DOHH2 (cell line): ENCODE measurements around the gene NELFB.

Source experiments
- H3F3A ChIP-seq: fragments of 200-600 bp; sonication (generic), shearing (Covaris generic); 2 replicates; pipeline ENCODE4 v1.6.0; 2016; ENCODE audit warnings: antibody characterized with exemption, mild to moderate bottlenecking; ENCODE audit not compliant: control insufficient read depth, insufficient read depth
- H3K27ac ChIP-seq: fragments of 200-600 bp; sonication (generic); 2 replicates; pipeline ENCODE4 v1.5.1; 2014; ENCODE audit warnings: low read depth, mild to moderate bottlenecking, low read length, moderate library complexity
- H3K27me3 ChIP-seq: fragments of 200-600 bp; sonication (generic); 2 replicates; pipeline ENCODE4 v1.6.1; 2014; ENCODE audit warnings: mild to moderate bottlenecking, low read length, mixed read lengths; ENCODE audit not compliant: control insufficient read depth
- H3K36me3 ChIP-seq: fragments of 200-600 bp; sonication (generic); 2 replicates; pipeline ENCODE4 v1.6.1; 2014; ENCODE audit warnings: mild to moderate bottlenecking, low read length, moderate library complexity, mixed read lengths; ENCODE audit not compliant: control insufficient read depth
- H3K4me1 ChIP-seq: fragments of 200-600 bp; sonication (generic); 2 replicates; pipeline ENCODE4 v1.6.1; 2014; ENCODE audit warnings: mild to moderate bottlenecking, low read length, mixed read lengths; ENCODE audit not compliant: control insufficient read depth
- H3K4me2 ChIP-seq: fragments of 200-600 bp; sonication (generic); 2 replicates; pipeline ENCODE4 v1.6.0; 2014; ENCODE audit warnings: mild to moderate bottlenecking, low read length, moderate library complexity
- H3K4me3 ChIP-seq: fragments of 200-600 bp; sonication (generic); 2 replicates; pipeline ENCODE4 v1.5.1; 2014; ENCODE audit warnings: mild to moderate bottlenecking, low read length, mixed read lengths
- H3K79me2 ChIP-seq: fragments of 200-600 bp; sonication (generic); 2 replicates; pipeline ENCODE4 v1.6.1; 2014; ENCODE audit warnings: mild to moderate bottlenecking, low read length, mixed read lengths; ENCODE audit not compliant: control insufficient read depth
- H3K9me2 ChIP-seq: fragments of 200-600 bp; sonication (generic); replicated peaks from 2 replicates; pipeline ENCODE4 v1.6.1; 2014; ENCODE audit warnings: mild to moderate bottlenecking, low read length, mixed read lengths; ENCODE audit not compliant: control insufficient read depth
- H3K9me3 ChIP-seq: fragments of 200-600 bp; sonication (generic); 2 replicates; pipeline ENCODE4 v1.6.1; 2014; ENCODE audit warnings: antibody characterized with exemption, low read length, mixed read lengths; ENCODE audit not compliant: control insufficient read depth, insufficient read depth
- H4K20me1 ChIP-seq: fragments of 200-600 bp; sonication (generic); 2 replicates; pipeline ENCODE4 v1.6.0; 2014; ENCODE audit warnings: low read depth, mild to moderate bottlenecking, antibody characterized with exemption, low read length, moderate library complexity; ENCODE audit not compliant: control insufficient read depth, insufficient read depth
- CTCF ChIP-seq: fragments of 200-600 bp; sonication (generic); IDR thresholded peaks from one replicate; pipeline ENCODE4 v1.5.1; 2014; ENCODE audit warnings: antibody characterized with exemption, mild to moderate bottlenecking, low read depth, low read length; ENCODE audit not compliant: poor library complexity, severe bottlenecking
- EZH2phosphoT487 ChIP-seq: fragments of 200-600 bp; sonication (generic); IDR thresholded peaks from 2 replicates; pipeline ENCODE4 v1.6.1; 2017; ENCODE audit warnings: borderline replicate concordance, mild to moderate bottlenecking, antibody characterized with exemption, low read length, moderate library complexity, mixed read lengths

Gene NELFB

GRCh38 chr9:137232101-137232500 is 23.0 kb upstream of the NELFB start:
- Histone ChIP-seq H3K27ac (no peak overlapping the region), H3K4me3 (no peak overlapping the region), H3K36me3 (no peaks in the 10 kb centered on the region), H3F3A (no peaks in the 10 kb centered on the region), H3K79me2 (peaks cover 3% of the 10 kb centered on the region), H3K9me3 (no peaks in the 10 kb centered on the region), H3K27me3 (peaks cover 13% of the 10 kb centered on the region), H4K20me1 (no peaks in the 10 kb centered on the region), H3K4me2 (no peak overlapping the region), H3K9me2 (no peaks in the 10 kb centered on the region), H3K4me1 (peaks cover 37% of the 10 kb centered on the region)
- TF ChIP-seq CTCF, result no peak
- TF ChIP-seq EZH2phosphoT487, result no peak

- Histone ChIP-seq H4K20me1 (no peaks in the 10 kb centered on the region), H3K4me1 (peaks cover 37% of the 10 kb centered on the region), H3K4me3 (no peak overlapping the region), H3K36me3 (no peaks in the 10 kb centered on the region), H3K4me2 (no peak overlapping the region), H3K9me3 (no peaks in the 10 kb centered on the region), H3F3A (no peaks in the 10 kb centered on the region), H3K79me2 (peaks cover 7% of the 10 kb centered on the region), H3K9me2 (no peaks in the 10 kb centered on the region), H3K27ac (no peak overlapping the region), H3K27me3 (peaks cover 13% of the 10 kb centered on the region)
- TF ChIP-seq CTCF (no peak), EZH2phosphoT487 (no peak)
Observed at GRCh38 chr9:137232510-137232909, 22.6 kb upstream of the NELFB start.

- Histone ChIP-seq H3K4me3 (no peak overlapping the region), H3K9me2 (no peaks in the 10 kb centered on the region), H3F3A (no peaks in the 10 kb centered on the region), H4K20me1 (no peaks in the 10 kb centered on the region), H3K79me2 (peaks cover 15% of the 10 kb centered on the region), H3K27me3 (peaks cover 13% of the 10 kb centered on the region), H3K9me3 (no peaks in the 10 kb centered on the region), H3K27ac (no peak overlapping the region), H3K36me3 (no peaks in the 10 kb centered on the region), H3K4me2 (no peak overlapping the region), H3K4me1 (peaks cover 44% of the 10 kb centered on the region)
- TF ChIP-seq EZH2phosphoT487 (no peak), CTCF (no peak)
Observed at GRCh38 chr9:137233143-137233980, 21.8 kb upstream of the NELFB start.
